ENCODE measurements around the gene BMPR1A.

Gene BMPR1A

GRCh38 chr10:86749854-86750253, 6.6 kb upstream of the BMPR1A start:
- Histone ChIP-seq H3K36me3 (ENCODE audit: control insufficient read depth in 2 of 2, insufficient read depth in 2 of 2, low read length in 2 of 2) (no peaks in the 10 kb centered on the region), H3K9me3 (ENCODE audit: control insufficient read depth in 2 of 2, low read length in 2 of 2) (no peaks in the 10 kb centered on the region), H3K27ac (ENCODE audit: low read depth in 2 of 2, low read length in 2 of 2) (no peak overlapping the region), H3K9ac (ENCODE audit: low read depth in 1 of 2, low read length in 2 of 2) (no peak overlapping the region), H3K27me3 (ENCODE audit: control insufficient read depth in 2 of 2, insufficient read depth in 2 of 2, low read length in 2 of 2) (no peaks in the 10 kb centered on the region), H3K4me3 (ENCODE audit: low read length in 2 of 2) (no peak overlapping the region), H3K4me1 (ENCODE audit: control insufficient read depth in 2 of 2, insufficient read depth in 2 of 2, low read length in 2 of 2) (peaks cover 11 to 15% of the 10 kb centered on the region in 2 donors)

GRCh38 chr10:86751477-86751876, 4.9 kb upstream of the BMPR1A start:
- no peak overlapping the region for H3K4me3 ChIP-seq (ENCODE audit: low read length in 2 of 2)
- peaks cover 15 to 21% of the 10 kb centered on the region in 2 donors for H3K4me1 ChIP-seq (ENCODE audit: control insufficient read depth in 2 of 2, insufficient read depth in 2 of 2, low read length in 2 of 2)
- H3K9ac ChIP-seq (ENCODE audit: low read depth in 1 of 2, low read length in 2 of 2) = no peak overlapping the region
- no peak overlapping the region for H3K27ac ChIP-seq (ENCODE audit: low read depth in 2 of 2, low read length in 2 of 2)
- H3K36me3 ChIP-seq (ENCODE audit: control insufficient read depth in 2 of 2, insufficient read depth in 2 of 2, low read length in 2 of 2) = no peaks in the 10 kb centered on the region
- H3K9me3 ChIP-seq (ENCODE audit: control insufficient read depth in 2 of 2, low read length in 2 of 2) = no peaks in the 10 kb centered on the region
- no peaks in the 10 kb centered on the region for H3K27me3 ChIP-seq (ENCODE audit: control insufficient read depth in 2 of 2, insufficient read depth in 2 of 2, low read length in 2 of 2)

GRCh38 chr10:86752311-86752710, 4.1 kb upstream of the BMPR1A start:
- no peak overlapping the region for H3K4me3 ChIP-seq (ENCODE audit: low read length in 2 of 2)
- H3K27me3 ChIP-seq (ENCODE audit: control insufficient read depth in 2 of 2, insufficient read depth in 2 of 2, low read length in 2 of 2) = no peaks in the 10 kb centered on the region
- H3K9me3 ChIP-seq (ENCODE audit: control insufficient read depth in 2 of 2, low read length in 2 of 2) = no peaks in the 10 kb centered on the region
- no peak overlapping the region for H3K9ac ChIP-seq (ENCODE audit: low read depth in 1 of 2, low read length in 2 of 2)
- H3K27ac ChIP-seq (ENCODE audit: low read depth in 2 of 2, low read length in 2 of 2) = peak overlapping the region; percentile 11 to 32
- H3K36me3 ChIP-seq (ENCODE audit: control insufficient read depth in 2 of 2, insufficient read depth in 2 of 2, low read length in 2 of 2) = no peaks in the 10 kb centered on the region
- peaks cover 15 to 21% of the 10 kb centered on the region in 2 donors for H3K4me1 ChIP-seq (ENCODE audit: control insufficient read depth in 2 of 2, insufficient read depth in 2 of 2, low read length in 2 of 2)

GRCh38 chr10:86753051-86753450, 3.4 kb upstream of the BMPR1A start:
- Histone ChIP-seq H3K9me3 (ENCODE audit: control insufficient read depth in 2 of 2, low read length in 2 of 2) (no peaks in the 10 kb centered on the region), H3K27me3 (ENCODE audit: control insufficient read depth in 2 of 2, insufficient read depth in 2 of 2, low read length in 2 of 2) (no peaks in the 10 kb centered on the region), H3K4me1 (ENCODE audit: control insufficient read depth in 2 of 2, insufficient read depth in 2 of 2, low read length in 2 of 2) (peaks cover 18 to 22% of the 10 kb centered on the region in 2 donors), H3K36me3 (ENCODE audit: control insufficient read depth in 2 of 2, insufficient read depth in 2 of 2, low read length in 2 of 2) (no peaks in the 10 kb centered on the region), H3K27ac (ENCODE audit: low read depth in 2 of 2, low read length in 2 of 2) (peak overlapping the region; percentile 11 to 32), H3K9ac (ENCODE audit: low read depth in 1 of 2, low read length in 2 of 2) (no peak overlapping the region), H3K4me3 (ENCODE audit: low read length in 2 of 2) (no peak overlapping the region)

GRCh38 chr10:86753638-86754434, 2.6 kb upstream of the BMPR1A start:
- Histone ChIP-seq H3K27me3 (ENCODE audit: control insufficient read depth in 2 of 2, insufficient read depth in 2 of 2, low read length in 2 of 2) (no peaks in the 10 kb centered on the region), H3K4me3 (ENCODE audit: low read length in 2 of 2) (no peak overlapping the region), H3K9ac (ENCODE audit: low read depth in 1 of 2, low read length in 2 of 2) (no peak overlapping the region), H3K9me3 (ENCODE audit: control insufficient read depth in 2 of 2, low read length in 2 of 2) (no peaks in the 10 kb centered on the region), H3K36me3 (ENCODE audit: control insufficient read depth in 2 of 2, insufficient read depth in 2 of 2, low read length in 2 of 2) (no peaks in the 10 kb centered on the region), H3K27ac (ENCODE audit: low read depth in 2 of 2, low read length in 2 of 2) (no peak overlapping the region), H3K4me1 (ENCODE audit: control insufficient read depth in 2 of 2, insufficient read depth in 2 of 2, low read length in 2 of 2) (peaks cover 18 to 26% of the 10 kb centered on the region in 2 donors)

- peaks cover 18 to 26% of the 10 kb centered on the region in 2 donors for H3K4me1 ChIP-seq (ENCODE audit: control insufficient read depth in 2 of 2, insufficient read depth in 2 of 2, low read length in 2 of 2)
- no peaks in the 10 kb centered on the region for H3K27me3 ChIP-seq (ENCODE audit: control insufficient read depth in 2 of 2, insufficient read depth in 2 of 2, low read length in 2 of 2)
- peak overlapping the region; percentile 74 to 84 for H3K4me3 ChIP-seq (ENCODE audit: low read length in 2 of 2)
- H3K27ac ChIP-seq (ENCODE audit: low read depth in 2 of 2, low read length in 2 of 2) = peak overlapping the region; percentile 91 to 92
- no peaks in the 10 kb centered on the region for H3K36me3 ChIP-seq (ENCODE audit: control insufficient read depth in 2 of 2, insufficient read depth in 2 of 2, low read length in 2 of 2)
- H3K9ac ChIP-seq (ENCODE audit: low read depth in 1 of 2, low read length in 2 of 2) = peak overlapping the region; percentile 76 to 94
- no peaks in the 10 kb centered on the region for H3K9me3 ChIP-seq (ENCODE audit: control insufficient read depth in 2 of 2, low read length in 2 of 2)
These were observed 1.0 kb upstream of the BMPR1A start for GRCh38 chr10:86755454-86755739.

GRCh38 chr10:86755740-86756510, 494 bp upstream of the BMPR1A start:
- no peaks in the 10 kb centered on the region for H3K36me3 ChIP-seq (ENCODE audit: control insufficient read depth in 2 of 2, insufficient read depth in 2 of 2, low read length in 2 of 2)
- H3K27me3 ChIP-seq (ENCODE audit: control insufficient read depth in 2 of 2, insufficient read depth in 2 of 2, low read length in 2 of 2) = no peaks in the 10 kb centered on the region
- peaks cover 18 to 26% of the 10 kb centered on the region in 2 donors for H3K4me1 ChIP-seq (ENCODE audit: control insufficient read depth in 2 of 2, insufficient read depth in 2 of 2, low read length in 2 of 2)
- peak overlapping the region; percentile 86 to 94 for H3K9ac ChIP-seq (ENCODE audit: low read depth in 1 of 2, low read length in 2 of 2)
- peak overlapping the region; percentile 74 to 84 for H3K4me3 ChIP-seq (ENCODE audit: low read length in 2 of 2)
- H3K9me3 ChIP-seq (ENCODE audit: control insufficient read depth in 2 of 2, low read length in 2 of 2) = no peaks in the 10 kb centered on the region
- peak overlapping the region; percentile 91 to 92 for H3K27ac ChIP-seq (ENCODE audit: low read depth in 2 of 2, low read length in 2 of 2)

GRCh38 chr10:86757113-86757972, 924 bp downstream of the BMPR1A start:
- peak overlapping the region; percentile 73 to 76 for H3K4me3 ChIP-seq (ENCODE audit: low read length in 2 of 2)
- H3K4me1 ChIP-seq (ENCODE audit: control insufficient read depth in 2 of 2, insufficient read depth in 2 of 2, low read length in 2 of 2) = peaks cover 12 to 21% of the 10 kb centered on the region in 2 donors
- no peaks in the 10 kb centered on the region for H3K36me3 ChIP-seq (ENCODE audit: control insufficient read depth in 2 of 2, insufficient read depth in 2 of 2, low read length in 2 of 2)
- no peaks in the 10 kb centered on the region for H3K27me3 ChIP-seq (ENCODE audit: control insufficient read depth in 2 of 2, insufficient read depth in 2 of 2, low read length in 2 of 2)
- H3K9me3 ChIP-seq (ENCODE audit: control insufficient read depth in 2 of 2, low read length in 2 of 2) = no peaks in the 10 kb centered on the region
- peak overlapping the region; percentile 82 to 83 for H3K9ac ChIP-seq (ENCODE audit: low read depth in 1 of 2, low read length in 2 of 2)
- peak overlapping the region; percentile 88 to 91 for H3K27ac ChIP-seq (ENCODE audit: low read depth in 2 of 2, low read length in 2 of 2)

GRCh38 chr10:86758189-86759072, 2.0 kb downstream of the BMPR1A start:
- H3K9ac ChIP-seq (ENCODE audit: low read depth in 1 of 2, low read length in 2 of 2) = peak overlapping the region; percentile 82 to 83
- peak overlapping the region; percentile 73 to 76 for H3K4me3 ChIP-seq (ENCODE audit: low read length in 2 of 2)
- H3K4me1 ChIP-seq (ENCODE audit: control insufficient read depth in 2 of 2, insufficient read depth in 2 of 2, low read length in 2 of 2) = peaks cover 7 to 15% of the 10 kb centered on the region in 2 donors

More at GRCh38 chr10:86758189-86759072, 2.0 kb downstream of the BMPR1A start:
- Histone ChIP-seq H3K36me3 (ENCODE audit: control insufficient read depth in 2 of 2, insufficient read depth in 2 of 2, low read length in 2 of 2) (no peaks in the 10 kb centered on the region), H3K27me3 (ENCODE audit: control insufficient read depth in 2 of 2, insufficient read depth in 2 of 2, low read length in 2 of 2) (no peaks in the 10 kb centered on the region), H3K9me3 (ENCODE audit: control insufficient read depth in 2 of 2, low read length in 2 of 2) (no peaks in the 10 kb centered on the region), H3K27ac (ENCODE audit: low read depth in 2 of 2, low read length in 2 of 2) (peak overlapping the region; percentile 88 to 91)
